HepG2 (cell line): ENCODE results near the gene MAP3K7CL. TPM values are rescaled to one million over a fixed set of nuclear protein-coding genes. Genes with fewer than 3 reads are reported as not detected.

ENCODE experiments used
- CREB3 ChIP-seq: sonication (generic); formaldehyde crosslinking; IDR thresholded peaks from 2 replicates; pipeline ENCODE4 v1.5.0; 2020; ENCODE audit warnings: missing genetic modification reagents
- FOXA3 ChIP-seq: IDR thresholded peaks from 2 replicates; pipeline ENCODE4 v1.6.1; 2016; ENCODE audit warnings: missing genetic modification reagents, missing compliant biosample characterization
- GATAD2A ChIP-seq: IDR thresholded peaks from 2 replicates; pipeline ENCODE4 v1.6.1; 2016
- MAFK ChIP-seq, 2 experiments: IDR thresholded peaks in 1 of 2; conservative IDR thresholded peaks in 1 of 2; 2 replicates each; pipeline ENCODE4 v1.6.1; 2011; ENCODE audit warnings: improper control_type of control experiment in 2 of 2, low read length in 2 of 2
- MNT ChIP-seq: fragments of 450-650 bp; IDR thresholded peaks from 2 replicates; pipeline ENCODE4 v1.6.1; 2016
- MXI1 ChIP-seq: IDR thresholded peaks from 3 replicates; pipeline ENCODE4 v1.6.1; 2012; ENCODE audit warnings: low read depth, low read length, inconsistent platforms, borderline replicate concordance
- NCOA2 ChIP-seq: sonication (generic); formaldehyde crosslinking; IDR thresholded peaks from 2 replicates; pipeline ENCODE4 v1.8.0; 2022; ENCODE audit warnings: inconsistent platforms
- RARA ChIP-seq: IDR thresholded peaks from 2 replicates; pipeline ENCODE4 v1.6.1; 2016; ENCODE audit warnings: missing genetic modification reagents, missing compliant biosample characterization
- SOX5 ChIP-seq: IDR thresholded peaks from 2 replicates; pipeline ENCODE4 v1.6.1; 2016; ENCODE audit warnings: borderline replicate concordance
- USF2 ChIP-seq, 2 experiments: sonication (generic) in 1 of 2; formaldehyde crosslinking in 1 of 2; IDR thresholded peaks; 2 replicates each; pipeline versions ENCODE4 v1.5.1 to v1.6.1; 2011 to 2020; ENCODE audit warnings: borderline replicate concordance in 1 of 2, low read depth in 1 of 2, low read length in 1 of 2, mild to moderate bottlenecking in 1 of 2, missing genetic modification reagents in 1 of 2, moderate library complexity in 1 of 2
- ZGPAT ChIP-seq: IDR thresholded peaks from 2 replicates; pipeline ENCODE4 v1.6.1; 2016; ENCODE audit warnings: mild to moderate bottlenecking
- ZNF281 ChIP-seq: sonication (generic); formaldehyde crosslinking; IDR thresholded peaks from 2 replicates; pipeline ENCODE4 v1.4.0; 2020; ENCODE audit warnings: missing genetic modification reagents, borderline replicate concordance
- ZNF296 ChIP-seq: sonication (generic); formaldehyde crosslinking; conservative IDR thresholded peaks from 2 replicates; pipeline ENCODE4 v1.5.0; 2020; ENCODE audit warnings: mild to moderate bottlenecking, missing genetic modification reagents
- ZNF557 ChIP-seq: sonication (generic); formaldehyde crosslinking; IDR thresholded peaks from 2 replicates; pipeline ENCODE4 v1.4.0; 2020; ENCODE audit warnings: missing genetic modification reagents
- ZNF576 ChIP-seq: sonication (generic); formaldehyde crosslinking; IDR thresholded peaks from 2 replicates; pipeline ENCODE4 v1.4.0; 2020; ENCODE audit warnings: mild to moderate bottlenecking, missing genetic modification reagents
- ZNF619 ChIP-seq: sonication (generic); formaldehyde crosslinking; IDR thresholded peaks from 2 replicates; pipeline ENCODE4 v1.4.0; 2020; ENCODE audit warnings: mild to moderate bottlenecking, missing genetic modification reagents
- ZNF746 ChIP-seq: sonication (generic); formaldehyde crosslinking; IDR thresholded peaks from 2 replicates; pipeline ENCODE4 v1.8.0; 2022; ENCODE audit warnings: mild to moderate bottlenecking, missing genetic modification reagents
- ZNF788 ChIP-seq: sonication (generic); formaldehyde crosslinking; IDR thresholded peaks from 2 replicates; pipeline ENCODE4 v1.5.0; 2020; ENCODE audit warnings: mild to moderate bottlenecking, missing genetic modification reagents, borderline replicate concordance
- polyA plus RNA-seq, 8 experiments: library from polyadenylated mRNA; depleted of rRNA in 3 of 8; stranded (reverse) in 7 of 8; unstranded in 1 of 8; fragments of >200 nt; fragmentation: Illumina TruSeq in 4 of 8; extraction: Trizol in 4 of 8; gene quantifications; 2 replicates each; pipeline versions ENCODE4 v1.2.1 to v1.2.3, GENCODE V29; 2011 to 2016; ENCODE audit warnings: low read depth in 4 of 8, missing spikeins in 1 of 8, mixed read lengths in 1 of 8; ENCODE audit not compliant: insufficient read depth in 1 of 8
- total RNA-seq, 5 experiments: library from RNA; depleted of rRNA; stranded (reverse); fragments of >200 nt; fragmentation: Illumina TruSeq; extraction: Trizol; gene quantifications; 2 replicates each; pipeline ENCODE4 v1.2.3, GENCODE V29; 2016; ENCODE audit warnings: low read depth in 1 of 5

The MAP3K7CL gene
- total and polyA plus RNA-seq, 2 of the 13 experiments (the other 11 are each of a cell fraction or from before 2014, with no cell fraction given), result 0.04 to 0.15 TPM

- peak; percentile 44; the same call in 1 of the 2 replicates for TF ChIP-seq USF2 (IDR thresholded peaks at IDR 0.05; ENCODE audit: low read depth, low read length)
- TF ChIP-seq USF2 (CRISPR knock-in tag; IDR thresholded peaks at IDR 0.05; ENCODE audit: borderline replicate concordance), result peak; percentile 19; the same call in 1 of the 2 replicates
- TF ChIP-seq MAFK (conservative IDR thresholded peaks at IDR 0.05 in 1 of 2, IDR thresholded peaks at IDR 0.05 in 1 of 2; ENCODE audit: low read length in 2 of 2), result no peak
- TF ChIP-seq SOX5, result peak; percentile 84
- peak; percentile 83 for TF ChIP-seq FOXA3 (CRISPR knock-in tag)
- peak; percentile 46; the same call in 1 of the 2 replicates for TF ChIP-seq NCOA2 (CRISPR knock-in tag)
- TF ChIP-seq ZNF788 (CRISPR knock-in tag), result no peak
- peak; percentile 81; the same call in 1 of the 2 replicates for TF ChIP-seq ZNF281 (CRISPR knock-in tag)
- TF ChIP-seq CREB3, result no peak
- TF ChIP-seq ZNF746 (CRISPR knock-in tag), result no peak
- no peak for TF ChIP-seq MNT
- TF ChIP-seq RARA (CRISPR knock-in tag), result peak; percentile 58
- no peak for TF ChIP-seq ZNF296 (CRISPR knock-in tag)
- peak; percentile 27; the same call in 1 of the 3 replicates for TF ChIP-seq MXI1
- no peak for TF ChIP-seq ZNF557 (CRISPR knock-in tag)
- TF ChIP-seq GATAD2A (CRISPR knock-in tag), result peak; percentile 44
- TF ChIP-seq ZNF619 (CRISPR knock-in tag), result no peak
- no peak for TF ChIP-seq ZNF576
- TF ChIP-seq ZGPAT (CRISPR knock-in tag), result peak; percentile 49; the same call in 1 of the 2 replicates
Measured at GRCh38 chr21:29175408-29176134, 45.1 kb downstream of the MAP3K7CL start (continued).
